ENCODE results near the gene KRTAP5-2.
"Not testable (repeated sequence)": the region's sequence is repeated elsewhere in the genome, so short reads cannot be mapped to it uniquely, and the experiment has no call there.

Gene KRTAP5-2

DNA sequence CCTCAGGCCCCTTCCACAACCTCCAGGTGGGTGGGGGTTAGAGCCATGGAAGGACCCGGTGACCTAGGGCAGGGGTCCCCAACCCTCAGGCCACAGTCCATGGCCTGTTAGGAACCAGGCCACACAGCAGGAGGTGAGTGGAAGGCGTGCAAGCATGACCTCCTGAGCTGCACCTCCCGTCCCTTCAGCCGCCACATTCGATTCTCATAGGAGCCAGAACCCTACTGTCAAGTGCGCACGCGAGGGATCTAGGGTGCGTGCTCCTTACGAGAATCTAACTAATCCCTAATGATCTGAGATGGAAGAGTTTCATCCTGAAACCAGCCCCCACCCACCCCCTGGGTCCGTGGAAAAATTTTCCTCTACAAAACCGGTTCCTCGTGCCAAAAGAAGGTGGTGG lies 27.4 kb upstream of the KRTAP5-2 start:
- DNase-seq: no peak

DNA sequence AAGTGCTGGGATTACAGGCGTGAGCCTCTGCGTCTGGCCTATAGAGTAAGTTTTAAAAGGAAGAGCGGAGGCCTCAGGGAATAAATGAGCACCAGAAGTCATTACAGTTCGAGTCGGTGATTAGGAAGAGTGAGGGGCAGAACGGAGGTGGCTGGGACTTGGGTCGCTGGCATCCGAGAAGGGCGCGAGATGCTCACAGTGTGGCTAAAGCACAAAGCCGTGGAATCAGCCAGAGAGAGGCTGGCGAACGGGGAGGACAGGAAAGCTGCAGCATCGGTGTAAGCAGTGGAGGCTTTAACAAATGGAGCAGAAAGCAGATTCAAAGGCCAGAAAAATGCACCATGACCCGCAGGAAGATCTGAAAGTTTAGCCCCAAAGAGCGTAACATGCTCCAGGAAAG lies 26.5 kb upstream of the KRTAP5-2 start:
- no peak for DNase-seq

DNA sequence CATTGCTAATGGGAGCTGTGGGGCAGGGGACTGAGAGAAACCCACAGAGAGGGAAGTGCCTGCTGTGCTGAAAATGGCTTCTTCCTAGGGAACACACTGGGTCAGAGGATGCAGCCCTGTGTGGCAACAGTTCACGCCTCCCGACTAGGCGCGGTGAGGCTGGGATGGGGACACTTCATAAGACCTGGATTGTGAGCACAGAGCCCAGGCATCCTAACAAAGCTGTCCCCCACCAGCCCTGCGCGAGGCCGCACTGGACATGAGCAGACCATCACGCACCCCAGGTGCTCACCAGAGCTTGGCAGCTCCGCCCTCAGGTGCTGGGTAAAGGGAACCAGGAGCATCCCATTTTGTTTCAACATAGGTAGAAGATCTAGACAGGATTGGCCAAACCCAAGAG lies 25.6 kb upstream of the KRTAP5-2 start:
- DNase-seq: no peak

DNA sequence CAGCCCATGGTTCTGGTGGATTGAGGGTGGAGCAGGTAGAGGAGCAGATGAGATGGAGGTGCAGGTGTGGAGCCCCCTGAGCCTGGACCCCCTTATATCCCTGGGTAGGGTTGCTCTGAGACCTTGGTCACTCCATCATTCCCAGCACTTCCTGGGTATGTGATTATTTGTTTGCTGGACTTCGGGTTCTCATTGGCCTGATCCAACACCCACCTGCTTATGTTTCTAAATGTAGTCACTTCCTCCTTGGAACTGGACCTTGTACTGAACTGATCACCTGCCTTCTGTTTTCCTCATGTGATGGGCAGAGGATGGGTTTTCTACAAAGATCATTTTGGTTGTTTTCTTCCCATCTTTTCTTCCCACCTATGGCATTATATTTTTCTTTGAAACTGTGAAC lies 24.0 kb upstream of the KRTAP5-2 start, which contains the start of gene KRTAP5-4:
TSS of gene KRTAP5-4 (minus strand) at position 53 of the 400 bp plus-strand sequence. CDS start at position 8, 45 bp downstream.
- no peak for DNase-seq

DNA sequence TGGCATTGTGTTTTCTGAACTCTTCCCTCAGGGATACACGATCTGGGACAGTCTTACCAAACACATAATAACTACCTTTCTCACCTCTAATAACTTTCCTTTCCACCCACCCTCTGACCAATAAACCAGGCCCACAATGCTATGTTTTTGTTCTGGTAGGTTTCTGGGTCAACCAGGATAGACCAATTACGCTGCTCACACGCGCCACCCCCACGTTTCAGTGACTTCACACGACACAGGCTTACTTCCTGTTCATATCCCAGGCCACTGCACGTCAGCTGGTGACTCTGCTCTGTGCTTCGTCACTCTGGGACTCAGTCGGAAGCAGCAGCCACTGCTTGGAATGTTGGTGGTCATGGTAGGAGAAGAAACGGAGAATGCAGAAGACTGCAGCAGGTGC lies 21.4 kb upstream of the KRTAP5-2 start:
- DNase-seq: peak; percentile 42

DNA sequence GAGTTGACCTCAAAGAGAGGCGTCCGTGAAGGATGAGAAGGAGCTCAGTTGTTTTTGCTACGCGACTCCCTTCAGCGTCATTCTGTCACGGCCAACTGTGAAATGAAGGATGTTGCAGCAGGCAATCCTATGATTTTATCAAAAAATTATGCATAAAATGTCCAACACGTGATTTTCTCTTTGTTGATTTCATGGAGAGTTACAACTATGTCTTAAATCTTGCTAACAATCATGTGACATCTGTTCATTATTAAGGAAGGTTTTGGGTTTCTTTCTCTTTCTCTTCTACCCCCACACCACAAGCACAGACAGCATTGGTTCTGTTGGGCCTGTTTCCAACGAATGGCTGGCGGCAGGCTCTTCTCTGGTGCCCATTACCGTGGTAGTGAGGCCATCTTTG lies 20.1 kb upstream of the KRTAP5-2 start:
- no peak for DNase-seq

DNA sequence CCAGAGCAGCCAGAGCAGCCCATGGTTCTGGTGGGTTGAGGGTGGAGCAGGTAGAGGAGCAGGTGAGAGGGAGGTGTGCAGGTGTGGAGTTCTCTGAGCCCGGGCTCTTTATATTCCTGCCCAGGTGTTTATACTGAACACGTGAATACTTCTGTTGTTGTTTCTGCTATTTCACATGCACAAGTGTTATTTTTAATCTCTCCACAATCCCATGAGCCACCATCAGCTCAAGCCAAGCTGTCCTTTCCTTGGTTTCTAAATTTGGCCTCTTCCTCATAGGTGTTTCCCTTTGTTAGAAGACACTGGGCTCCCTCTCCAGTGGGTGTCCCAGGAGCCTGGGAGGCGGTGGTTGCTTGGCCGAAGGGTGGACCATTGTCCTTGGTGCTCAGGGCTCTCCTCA lies 10.3 kb upstream of the KRTAP5-2 start, which contains the start of gene KRTAP5-3:
TSS of gene KRTAP5-3 (minus strand) at position 101 of the 400 bp plus-strand sequence. CDS start at position 23, 78 bp downstream.
- DNase-seq: no peak

DNA sequence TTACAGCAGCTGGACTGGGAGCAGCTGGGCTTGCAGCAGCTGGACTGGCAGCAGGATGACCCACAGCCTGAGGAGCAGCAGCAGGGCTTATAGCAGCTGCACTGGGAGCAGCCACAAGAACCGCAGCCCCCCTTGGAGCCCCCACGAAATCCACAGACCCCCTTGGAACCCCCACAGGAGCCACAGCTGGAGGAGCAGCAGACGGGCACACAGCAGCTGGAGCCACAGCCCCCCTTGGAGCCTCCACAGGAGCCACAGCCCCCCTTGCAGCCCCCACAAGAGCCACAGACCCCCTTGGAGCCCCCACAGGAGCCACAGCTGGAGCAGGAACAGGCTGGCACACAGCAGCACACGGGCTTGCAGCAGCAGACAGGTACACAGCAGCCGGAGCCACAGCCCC lies 9.8 kb upstream of the KRTAP5-2 start:
- DNase-seq: not testable (repeated sequence)

DNA sequence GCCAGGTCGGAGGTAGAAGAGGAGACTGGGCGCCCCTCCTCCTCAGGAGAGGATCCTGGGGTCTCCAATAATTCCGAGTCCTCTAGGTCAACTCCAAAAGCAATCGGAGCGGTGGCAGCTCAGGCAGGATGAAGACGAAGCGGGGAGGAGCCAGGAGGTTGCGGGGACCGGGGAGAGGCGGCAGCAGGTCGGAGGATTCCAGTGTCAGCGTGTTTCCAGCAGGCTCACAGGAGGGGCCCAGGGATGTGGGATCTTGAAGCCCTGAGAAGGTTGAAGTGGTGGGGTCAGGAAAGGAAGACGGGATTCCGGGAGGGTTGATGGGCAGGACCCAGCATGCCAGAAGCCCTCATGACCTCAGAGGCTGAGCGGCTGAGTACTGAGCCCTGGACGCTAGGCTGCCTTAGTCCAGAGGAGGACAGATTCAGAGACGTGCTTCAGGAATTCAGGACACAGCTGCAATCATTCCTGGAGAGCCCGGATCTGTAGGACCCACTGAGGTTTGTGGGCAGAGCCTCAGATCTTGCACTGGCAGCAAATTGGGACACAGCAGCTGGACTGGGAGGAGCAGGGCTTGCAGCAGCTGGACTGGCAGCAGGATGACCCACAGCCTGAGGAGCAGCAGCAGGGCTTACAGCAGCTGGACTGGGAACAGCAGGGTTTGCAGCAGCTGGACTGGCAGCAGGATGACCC lies 9.2 kb upstream of the KRTAP5-2 start:
- not testable (repeated sequence) for DNase-seq

DNA sequence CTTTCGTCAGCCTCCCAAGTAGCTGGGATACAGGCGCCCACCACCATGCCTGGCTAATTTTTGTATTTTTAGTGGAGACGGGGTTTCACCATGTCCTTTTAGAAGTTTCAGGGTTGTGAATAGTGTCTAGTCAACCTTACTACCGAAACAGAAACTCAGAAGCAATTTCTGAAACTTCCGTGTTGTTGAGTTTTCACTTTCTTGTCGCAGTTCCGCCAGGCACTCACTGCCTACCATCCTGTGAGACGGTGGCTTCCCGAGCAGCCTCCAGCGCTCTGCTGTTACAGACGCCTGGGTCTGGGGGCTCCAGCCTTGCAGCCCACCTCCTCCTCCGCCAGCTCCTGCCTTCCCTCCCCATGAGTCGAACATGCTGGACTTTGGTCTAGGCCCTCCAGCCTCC lies 7.8 kb upstream of the KRTAP5-2 start:
- peak; percentile 33 for DNase-seq

DNA sequence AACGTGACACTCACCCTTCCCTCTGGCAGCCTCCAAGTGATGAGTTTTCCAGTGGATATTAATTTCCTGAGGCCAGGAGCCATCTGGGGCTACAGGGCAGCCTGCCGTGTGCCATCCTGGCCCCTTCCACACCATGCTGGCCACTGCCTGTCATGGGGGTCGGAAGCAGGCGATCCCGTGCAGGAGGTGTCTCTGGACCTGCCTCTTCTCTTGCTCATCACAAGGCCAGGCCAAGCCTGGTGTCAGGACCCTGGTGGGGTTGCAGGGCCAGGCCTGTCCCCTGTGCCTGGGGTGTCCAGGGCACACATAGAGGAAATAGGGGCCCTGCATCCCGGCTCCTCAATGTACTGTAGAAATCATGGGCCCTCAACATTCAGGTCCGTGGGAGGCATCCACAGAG lies 6.6 kb upstream of the KRTAP5-2 start:
- DNase-seq: no peak

DNA sequence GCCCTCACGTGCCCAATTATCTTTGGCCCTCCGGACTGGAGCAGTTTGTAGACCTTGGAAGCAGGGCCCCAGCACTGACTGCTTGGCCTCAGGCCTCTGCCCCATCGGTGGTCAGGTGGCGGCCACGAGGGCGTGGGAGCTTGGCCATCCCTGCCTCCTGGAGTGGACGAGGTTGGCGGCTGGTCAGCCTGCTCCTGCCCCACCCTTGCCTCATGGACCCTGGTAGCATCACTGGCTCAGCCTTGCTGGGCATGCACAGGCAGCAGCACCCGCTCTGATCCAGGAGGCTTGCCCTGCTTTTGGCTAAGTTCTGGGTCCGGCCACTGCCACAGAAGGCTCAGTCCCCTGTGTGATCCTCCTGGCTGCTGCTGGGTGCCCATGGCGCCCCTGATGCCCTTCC lies 6.1 kb upstream of the KRTAP5-2 start:
- no peak for DNase-seq

DNA sequence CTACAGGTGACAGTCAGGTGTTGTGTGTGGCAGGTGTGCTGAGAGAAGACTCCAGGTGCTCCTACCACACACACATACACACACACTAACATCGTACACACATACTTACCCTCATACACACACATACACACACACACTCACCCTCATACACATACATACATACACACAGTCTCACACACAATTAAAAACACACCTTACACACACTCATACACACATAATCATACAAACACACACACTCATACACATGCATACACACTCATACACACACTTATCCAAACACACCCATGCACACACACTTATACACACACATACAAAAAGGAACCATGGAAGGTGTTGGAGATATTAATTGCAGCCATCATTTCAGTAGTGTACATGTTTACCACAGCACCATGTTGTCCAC lies 5.5 kb upstream of the KRTAP5-2 start:
- no peak for DNase-seq

DNA sequence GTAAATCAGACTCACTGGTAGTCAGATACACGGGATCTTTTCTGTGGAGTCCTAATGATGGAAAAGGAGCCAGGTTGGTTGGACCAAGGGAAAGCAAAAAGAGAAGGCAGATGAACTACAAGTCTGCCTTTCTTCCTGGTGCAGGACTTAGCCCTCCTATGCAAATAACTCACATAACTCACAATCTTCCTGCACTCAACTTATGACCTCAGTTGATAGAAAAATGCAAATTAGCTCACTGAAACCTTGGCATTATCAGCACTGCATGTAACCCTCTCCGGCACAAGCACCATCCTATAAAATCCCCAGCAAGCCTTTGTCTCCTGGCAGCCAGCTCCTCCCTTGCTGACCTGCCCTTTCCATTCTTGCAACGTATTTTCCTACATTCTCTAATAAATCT lies 3.6 kb upstream of the KRTAP5-2 start:
- DNase-seq: not testable (repeated sequence)

DNA sequence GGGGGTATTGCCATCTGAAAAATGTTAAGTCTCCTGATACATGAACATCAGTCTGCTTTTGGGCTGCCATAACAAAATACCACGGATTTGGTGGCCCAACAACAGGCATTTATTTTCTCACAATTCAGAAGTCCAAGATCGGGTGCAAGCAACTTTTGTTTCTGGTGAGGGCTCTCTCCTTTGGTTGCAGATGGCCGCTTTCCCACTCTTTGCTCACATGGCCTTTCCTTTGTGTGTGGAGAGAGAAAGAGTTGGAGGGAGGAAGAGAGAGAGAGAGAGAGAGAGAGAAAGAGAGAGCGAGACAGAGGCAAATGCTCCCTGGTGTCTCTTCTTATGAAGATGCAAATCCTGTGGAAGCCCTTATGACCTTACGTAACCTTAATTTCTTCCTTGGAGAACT lies 2.5 kb upstream of the KRTAP5-2 start:
- no peak for DNase-seq

DNA sequence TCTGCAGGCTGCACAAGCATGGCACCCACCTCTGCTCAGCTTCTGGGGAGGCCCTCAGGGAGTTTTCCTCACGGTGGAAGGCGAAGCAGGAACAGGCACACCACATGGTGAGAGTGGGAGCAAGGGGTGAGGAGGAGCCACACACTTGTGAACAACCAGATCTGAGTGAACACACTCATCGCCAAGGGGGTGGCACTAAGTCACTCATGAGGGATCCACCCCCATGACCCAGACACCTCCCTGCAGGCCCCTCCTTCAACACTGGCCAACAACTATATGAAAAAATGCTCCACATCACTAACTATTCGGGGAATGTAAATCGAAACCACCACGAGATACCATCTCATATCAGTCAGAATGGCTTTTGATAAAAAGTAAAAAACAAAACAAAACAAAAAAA lies 722 bp upstream of the KRTAP5-2 start:
- DNase-seq: peak; percentile 18

DNA sequence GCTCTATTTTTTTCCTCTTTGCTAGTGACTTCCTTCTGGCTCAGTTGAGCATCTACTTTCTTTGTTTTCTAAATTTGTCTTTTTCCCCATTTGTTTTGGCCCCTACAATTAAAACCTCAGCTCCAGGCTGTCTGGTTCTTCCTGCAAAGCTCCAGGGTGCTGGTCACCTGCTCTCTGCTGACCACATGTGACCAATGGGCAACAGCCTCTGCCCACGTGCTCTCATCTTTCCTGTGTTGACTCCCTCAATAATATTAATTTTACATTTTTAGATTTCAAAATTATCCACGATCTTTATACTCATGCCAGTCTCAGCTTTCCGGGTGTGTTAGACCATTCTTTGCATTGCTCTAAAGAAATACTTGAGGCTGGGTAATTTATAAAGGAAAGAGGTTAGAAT lies 312 bp upstream of the KRTAP5-2 start:
- DNase-seq: not testable (repeated sequence)

DNA sequence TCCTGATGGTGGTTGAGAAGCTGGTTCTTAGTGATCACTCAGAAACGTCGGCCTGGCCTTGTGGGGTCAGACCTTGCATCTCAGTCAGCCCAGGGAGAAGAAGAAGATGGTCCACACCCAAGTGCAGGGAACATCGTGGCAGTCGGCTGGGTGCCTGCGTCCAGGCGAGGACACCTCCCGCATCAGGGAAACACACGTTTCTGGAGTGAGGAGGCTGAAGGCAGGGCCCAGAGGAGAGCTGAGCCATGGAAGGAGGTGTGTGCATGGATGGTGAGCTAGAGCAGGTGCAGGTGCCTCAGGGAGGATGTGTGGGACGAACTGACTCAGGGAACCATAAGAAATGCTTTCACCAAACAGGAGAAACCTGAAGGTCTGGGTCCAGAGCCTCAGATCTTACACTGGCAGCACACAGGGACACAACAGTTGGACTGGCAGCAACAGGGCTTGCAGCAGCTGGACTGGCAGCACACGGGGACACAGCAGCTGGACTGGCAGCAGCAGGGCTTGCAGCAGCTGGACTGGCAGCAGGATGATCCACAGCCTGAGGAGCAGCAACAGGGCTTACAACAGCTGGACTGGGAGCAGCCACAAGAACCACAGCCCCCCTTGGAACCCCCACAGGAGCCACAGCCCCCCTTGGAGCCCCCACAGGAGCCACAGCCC lies 632 bp downstream of the KRTAP5-2 start:
- DNase-seq: no peak

DNA sequence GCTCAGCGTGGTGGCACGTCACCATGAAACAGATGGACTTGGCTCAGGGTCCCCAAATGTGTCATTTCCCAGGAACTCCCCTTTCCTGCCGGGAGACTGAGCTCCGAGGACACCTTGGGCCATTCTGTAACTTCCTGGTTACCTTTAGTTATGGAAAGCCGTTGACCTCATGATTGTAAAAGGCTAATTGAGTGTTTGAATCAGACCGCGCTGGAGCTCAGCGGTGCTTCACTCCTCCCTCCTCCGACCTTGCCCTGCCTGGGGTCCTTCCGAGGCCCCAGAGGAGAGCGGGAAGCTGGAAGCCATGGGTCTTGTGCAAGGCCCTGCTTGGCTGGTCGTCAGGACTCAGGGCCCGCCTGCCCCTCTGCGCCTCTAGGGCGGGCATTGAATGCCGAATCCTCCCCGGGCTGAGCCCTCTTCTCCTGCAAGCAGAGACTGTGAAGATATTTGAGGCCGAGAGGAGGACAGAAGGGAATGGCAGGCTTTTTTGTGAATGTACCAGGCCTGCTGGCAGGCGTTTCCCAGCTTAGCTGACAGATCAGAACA lies 1.4 kb downstream of the KRTAP5-2 start:
- not testable (repeated sequence) for DNase-seq

DNA sequence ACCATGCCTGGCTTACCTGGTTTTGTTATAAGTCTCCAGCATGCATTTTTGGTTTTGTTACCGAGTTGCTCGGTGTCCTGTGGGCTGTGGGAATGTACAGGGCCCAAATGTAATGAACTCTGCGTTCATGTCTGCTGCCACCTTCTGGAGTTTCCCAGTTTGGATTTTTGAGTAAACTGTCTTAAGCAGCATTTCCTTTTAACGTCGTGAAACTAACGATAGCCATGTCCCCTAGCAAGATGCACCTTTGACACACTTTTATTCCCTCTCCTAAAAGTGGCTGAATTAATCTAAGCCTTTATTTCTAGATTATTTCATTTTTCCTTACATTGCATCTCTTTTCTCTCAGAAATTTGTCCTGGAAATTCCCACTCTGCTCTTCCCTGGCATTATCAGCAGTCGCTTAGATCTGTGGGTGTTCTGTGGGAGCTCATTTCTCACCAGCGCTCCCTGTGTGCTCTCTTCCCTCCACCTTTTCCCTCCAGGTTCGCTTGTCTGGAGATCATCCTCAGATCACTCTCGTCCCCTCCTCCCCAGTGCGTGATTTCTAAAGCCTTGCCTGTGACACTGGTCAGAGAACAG lies 2.0 kb downstream of the KRTAP5-2 start:
- not testable (repeated sequence) for DNase-seq

DNA sequence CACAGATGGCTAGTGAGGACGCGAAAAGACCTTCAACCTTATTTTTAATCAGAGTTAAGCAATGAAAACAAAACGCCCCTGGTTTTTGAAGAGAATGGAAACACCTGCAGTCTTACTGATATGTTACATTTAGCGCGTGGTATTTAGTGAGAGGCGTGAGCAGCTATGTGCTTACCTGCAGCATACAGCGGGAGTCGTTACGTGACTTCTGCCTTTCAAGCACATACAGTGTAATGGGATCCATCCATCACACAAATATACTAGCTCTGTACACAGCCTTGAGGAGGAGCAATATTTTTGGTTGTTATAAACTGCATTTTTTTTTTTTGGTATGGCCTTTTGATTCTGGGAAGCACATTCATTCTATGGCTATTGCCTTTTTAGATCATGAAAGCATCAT lies 5.5 kb downstream of the KRTAP5-2 start:
- DNase-seq: no peak

DNA sequence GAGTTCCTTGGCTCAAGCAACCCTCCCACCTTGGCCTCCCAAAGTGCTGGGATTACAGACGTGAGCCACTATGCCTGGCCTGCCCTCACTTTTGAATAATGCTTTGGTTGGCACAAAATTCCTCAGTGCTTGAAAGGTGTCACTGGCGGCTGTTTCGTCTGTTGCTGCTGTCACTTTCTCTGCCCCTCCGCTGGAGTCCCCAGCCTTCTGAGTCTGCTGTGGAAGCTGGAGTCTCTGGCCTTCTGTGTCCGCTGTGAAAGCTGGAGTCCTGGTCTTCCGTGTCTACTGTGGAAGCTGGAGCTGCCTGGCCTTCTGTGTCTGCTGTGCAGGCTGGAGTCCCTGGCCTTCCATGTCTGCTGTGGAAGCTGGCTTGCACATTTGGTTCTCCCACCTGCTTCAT lies 8.1 kb downstream of the KRTAP5-2 start:
- no peak for DNase-seq

DNA sequence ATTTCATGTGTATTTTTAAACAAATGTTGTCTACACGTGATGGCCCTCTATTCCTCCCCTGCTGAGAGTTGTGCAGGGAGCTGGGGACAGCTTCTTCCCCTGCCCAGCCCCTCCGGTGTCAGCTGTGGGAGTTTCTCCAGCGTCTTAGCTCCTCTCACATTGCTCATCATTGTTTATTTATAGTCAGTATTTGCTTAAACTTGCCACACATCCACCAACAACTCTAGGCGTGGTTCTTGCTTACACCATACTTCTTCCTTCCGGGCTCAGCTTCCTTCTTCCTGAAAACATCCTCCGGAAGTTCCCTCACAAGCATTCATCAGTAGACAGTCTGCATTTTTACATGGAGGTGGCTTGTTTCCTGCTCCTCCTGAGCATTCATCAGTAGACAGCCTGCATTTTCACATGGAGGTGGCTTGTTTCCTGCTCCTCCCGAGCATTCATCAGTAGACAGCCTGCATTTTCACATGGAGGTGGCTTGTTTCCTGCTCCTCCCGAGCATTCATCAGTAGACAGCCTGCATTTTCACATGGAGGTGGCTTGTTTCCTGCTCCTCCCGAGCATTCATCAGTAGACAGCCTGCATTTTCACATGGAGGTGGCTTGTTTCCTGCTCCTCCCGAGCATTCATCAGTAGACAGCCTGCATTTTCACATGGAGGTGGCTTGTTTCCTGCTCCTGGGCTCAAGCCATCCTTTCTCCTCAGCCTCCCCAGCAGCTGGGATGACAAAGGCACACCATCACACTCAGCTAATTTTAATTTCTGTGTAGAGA lies 8.7 kb downstream of the KRTAP5-2 start:
- DNase-seq: not testable (repeated sequence)

Measured in activated naive CD4-positive, alpha-beta T cell treated with Interleukin-2 at 50 U/mL for 16 hours (primary cell).